Upper lobe of right lung (tissue), 1 donor: Measurements from ENCODE around the gene NKX2-1. TPM values are rescaled to one million over a fixed set of nuclear protein-coding genes. Genes with fewer than 3 reads are reported as not detected.
A peak's percentile ranks its signal among the peaks of the same experiment; 100 is the strongest.

Experiments
- ATAC-seq: fragments of 200-7000 bp; cut with Tn5 transposase; one replicate; pipeline ENCODE4 v1.9.1; 2020; ENCODE audit warnings: mild to moderate bottlenecking, moderate library complexity
- DNase-seq: peaks from one replicate; pipeline ENCODE4 v3.0.0-alpha.2; 2020
- H3K27ac ChIP-seq: fragments of 200-600 bp; one replicate; pipeline ENCODE4 v1.8.0; 2022
- H3K27me3 ChIP-seq: fragments of 200-600 bp; one replicate; pipeline ENCODE4 v1.8.0; 2022; ENCODE audit warnings: mild to moderate bottlenecking
- H3K36me3 ChIP-seq: fragments of 200-600 bp; one replicate; pipeline ENCODE4 v1.8.0; 2022
- H3K4me1 ChIP-seq: fragments of 200-600 bp; one replicate; pipeline ENCODE4 v1.8.0; 2022
- H3K4me3 ChIP-seq: fragments of 200-600 bp; one replicate; pipeline ENCODE4 v1.8.0; 2022; ENCODE audit warnings: mild to moderate bottlenecking
- H3K9me3 ChIP-seq: fragments of 200-600 bp; one replicate; pipeline ENCODE4 v1.8.0; 2022
- intact Hi-C: fragments of 100-400 bp; cut with DNase I; formaldehyde crosslinking; loops from one replicate; pipeline ENCODE4 v1.11.0; 2022
- long read RNA-seq: library from polyadenylated mRNA; unstranded; transcript quantifications from one replicate; pipeline ENCODE4 v2.0.0, GENCODE V29; 2021
- total RNA-seq: library from RNA; stranded (reverse); fragmentation: NEBNext Ultra II Directional; extraction: Animal tissue kit (Norgen Biotek cat#: 25700); gene quantifications from one replicate; pipeline ENCODE4 v1.2.1, GENCODE V29; 2021
- TF ChIP-seq, protein P1 (sequence below): fragments of 200-600 bp; IDR thresholded peaks from one replicate; pipeline ENCODE4 v1.8.0; 2022; ENCODE audit warnings: antibody characterized with exemption
- donor health status: DM: no; HTN: yes; CAD: no; lungs with severe emphysema.

The NKX2-1 gene
- 177 TPM for total RNA-seq
- long read RNA-seq, transcript NKX2-1-203 (3 exons, 2,583 nt), result minor isoform, 9 of 324 reads
- long read RNA-seq, transcript NKX2-1-204 (4 exons, 1,417 nt), result minor isoform, 8 of 324 reads
- long read RNA-seq, transcript NKX2-1-202 (2 exons, 2,338 nt), result major isoform, 263 of 324 reads
- long read RNA-seq, partial matches to known transcripts, result 23 of 324 reads
- long read RNA-seq, other reads (novel, unspliced or antisense), result 17 of 324 reads

DNA sequence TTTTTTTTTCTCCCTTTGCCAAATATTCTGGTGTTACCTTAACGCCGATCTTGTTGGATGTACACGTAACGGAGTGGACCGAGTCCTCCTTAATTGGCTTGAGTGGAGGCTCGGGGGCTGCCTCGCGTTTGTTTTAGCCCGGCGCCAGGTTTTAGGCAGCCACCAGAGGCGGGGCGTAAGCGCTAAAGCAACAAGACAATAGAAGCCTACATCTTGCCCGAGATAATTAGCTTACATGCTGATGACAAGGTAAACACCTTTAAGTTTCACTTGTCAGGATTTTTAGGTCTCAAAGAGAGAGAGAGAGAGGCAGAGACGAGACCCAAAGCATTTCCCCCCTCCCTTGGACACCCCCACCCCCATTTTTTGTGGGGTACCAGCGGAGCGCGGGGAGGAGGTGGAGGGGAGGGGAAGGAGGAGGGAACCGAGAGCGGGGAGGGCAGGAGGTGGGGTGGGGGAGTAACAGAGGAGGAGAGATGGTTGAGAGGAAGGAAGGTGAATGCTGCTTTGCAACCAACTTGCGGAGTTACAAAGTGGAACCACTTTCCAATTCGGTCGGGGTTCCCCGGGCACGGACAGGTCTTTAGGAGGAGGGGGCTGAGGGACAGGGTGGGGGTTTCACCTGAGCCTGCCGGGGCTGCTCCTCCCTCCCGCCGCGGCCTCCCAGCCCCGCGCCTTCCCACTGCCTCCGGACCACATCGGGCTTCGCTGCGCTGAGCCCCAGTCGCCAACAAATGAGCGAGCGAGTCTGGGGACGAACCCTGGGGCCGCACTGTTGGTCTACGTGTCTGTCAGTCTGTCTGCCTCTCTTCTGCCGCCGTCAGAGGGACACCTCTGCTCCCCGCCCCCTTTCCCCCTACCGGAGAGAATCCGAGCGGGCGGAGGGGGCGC is at the start of gene NKX2-1:
Gene NKX2-1, minus strand, starts transcription at position 802 of the 891 bp plus-strand sequence. Its CDS starts 103 bp downstream, at position 699.
- ATAC-seq, result peak; percentile 50
- intact Hi-C loops, result no loop called here

DNA sequence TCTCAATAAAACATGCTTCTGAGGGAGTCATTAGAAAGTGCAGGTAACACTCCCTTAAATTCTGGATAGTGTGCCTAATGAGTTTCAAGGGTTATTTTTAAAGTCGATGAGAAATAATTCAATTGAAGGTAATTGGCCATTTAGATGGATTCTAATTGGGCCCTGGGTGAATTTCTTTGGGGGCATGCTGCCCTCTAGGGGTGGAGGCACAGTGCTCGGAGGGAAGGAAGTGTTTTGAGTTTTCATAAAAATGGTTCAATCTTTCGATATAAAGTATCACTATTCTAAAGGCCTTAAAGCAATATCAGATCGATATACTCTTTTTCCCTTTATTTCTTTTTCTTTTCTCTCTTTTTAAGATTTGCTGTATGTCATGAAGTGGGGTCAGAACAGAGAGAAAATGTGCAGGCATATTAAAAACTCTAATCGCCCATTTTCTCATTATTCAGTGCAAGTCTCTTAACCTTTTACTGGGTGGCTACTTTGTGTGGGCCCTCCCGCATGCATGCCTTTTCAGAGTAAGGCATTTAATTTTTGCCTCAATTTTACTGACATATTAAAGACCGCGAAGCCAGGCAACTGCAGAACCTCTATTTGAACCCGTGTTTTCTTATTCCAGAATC is 36.9 kb upstream of the NKX2-1 start:
- Histone ChIP-seq H3K27me3 (peaks cover 7% of the 10 kb centered on the region), H3K27ac (no peak overlapping the region), H3K4me1 (no peaks in the 10 kb centered on the region), H3K36me3 (no peaks in the 10 kb centered on the region), H3K4me3 (no peak overlapping the region), H3K9me3 (no peaks in the 10 kb centered on the region)
- DNase-seq (no peak), ATAC-seq (peak; percentile 63)
- TF ChIP-seq, protein P1, sequence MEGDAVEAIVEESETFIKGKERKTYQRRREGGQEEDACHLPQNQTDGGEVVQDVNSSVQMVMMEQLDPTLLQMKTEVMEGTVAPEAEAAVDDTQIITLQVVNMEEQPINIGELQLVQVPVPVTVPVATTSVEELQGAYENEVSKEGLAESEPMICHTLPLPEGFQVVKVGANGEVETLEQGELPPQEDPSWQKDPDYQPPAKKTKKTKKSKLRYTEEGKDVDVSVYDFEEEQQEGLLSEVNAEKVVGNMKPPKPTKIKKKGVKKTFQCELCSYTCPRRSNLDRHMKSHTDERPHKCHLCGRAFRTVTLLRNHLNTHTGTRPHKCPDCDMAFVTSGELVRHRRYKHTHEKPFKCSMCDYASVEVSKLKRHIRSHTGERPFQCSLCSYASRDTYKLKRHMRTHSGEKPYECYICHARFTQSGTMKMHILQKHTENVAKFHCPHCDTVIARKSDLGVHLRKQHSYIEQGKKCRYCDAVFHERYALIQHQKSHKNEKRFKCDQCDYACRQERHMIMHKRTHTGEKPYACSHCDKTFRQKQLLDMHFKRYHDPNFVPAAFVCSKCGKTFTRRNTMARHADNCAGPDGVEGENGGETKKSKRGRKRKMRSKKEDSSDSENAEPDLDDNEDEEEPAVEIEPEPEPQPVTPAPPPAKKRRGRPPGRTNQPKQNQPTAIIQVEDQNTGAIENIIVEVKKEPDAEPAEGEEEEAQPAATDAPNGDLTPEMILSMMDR, result peak; percentile 72
- intact Hi-C loops, result no loop called here

More for the DNA sequence above, at the start of gene NKX2-1:
- TF ChIP-seq, protein P1, result no peak
- H3K36me3 ChIP-seq, result no peaks in the 10 kb centered on the region
- peaks cover 16% of the 10 kb centered on the region for H3K4me1 ChIP-seq
- peak; percentile 89 for DNase-seq
- H3K9me3 ChIP-seq, result no peaks in the 10 kb centered on the region
- peaks cover 95% of the 10 kb centered on the region for H3K27me3 ChIP-seq
- H3K27ac ChIP-seq, result peak within 1 kb of the TSS; percentile 91
- H3K4me3 ChIP-seq, result peak within 1 kb of the TSS; percentile 52

DNA sequence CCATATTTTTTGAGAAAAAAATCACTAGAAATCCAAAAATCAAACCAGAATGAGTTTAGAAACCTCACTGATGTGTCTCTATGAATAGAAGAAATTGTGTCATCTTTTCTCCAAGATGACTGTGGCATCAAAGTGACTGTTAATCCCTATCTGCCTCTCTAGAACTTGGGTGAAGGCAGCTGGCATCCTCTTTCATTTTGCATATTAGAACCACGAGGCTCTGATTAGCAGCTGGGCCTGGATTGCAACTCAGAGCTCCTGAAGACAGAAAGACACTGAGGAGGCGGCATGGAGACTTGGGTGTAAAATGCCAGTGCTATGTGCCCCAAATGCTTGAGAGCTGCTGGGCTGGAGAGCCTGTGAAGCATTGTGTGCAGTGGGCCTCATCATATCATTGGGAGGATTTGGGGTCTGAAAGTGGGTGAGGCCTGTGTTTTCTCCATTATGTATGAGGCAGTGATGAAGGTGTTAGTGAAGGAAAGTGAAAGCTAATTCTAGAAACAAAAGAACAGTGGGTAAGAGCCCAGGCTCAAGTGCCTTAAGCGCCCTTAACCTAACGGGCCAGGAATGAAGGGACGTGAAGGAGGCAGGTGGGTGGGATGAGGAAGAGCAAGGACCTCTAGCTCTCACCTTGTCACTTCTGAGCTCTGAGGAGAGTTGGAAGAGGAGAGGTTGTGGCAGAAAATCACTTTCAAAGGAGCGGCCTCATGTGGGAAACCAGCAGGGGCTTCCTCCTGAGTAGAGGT is 36.1 kb upstream of the NKX2-1 start:
- no peak overlapping the region for H3K4me3 ChIP-seq
- TF ChIP-seq, protein P1, result no peak
- no peak for DNase-seq
- H3K27ac ChIP-seq, result no peak overlapping the region
- peak; percentile 32 for ATAC-seq
- H3K4me1 ChIP-seq, result no peaks in the 10 kb centered on the region
- intact Hi-C loops, result no loop called here
- peaks cover 7% of the 10 kb centered on the region for H3K27me3 ChIP-seq
- no peaks in the 10 kb centered on the region for H3K9me3 ChIP-seq
- no peaks in the 10 kb centered on the region for H3K36me3 ChIP-seq

- H3K4me3 ChIP-seq, result no peak overlapping the region
- intact Hi-C loops, result no loop called here
- ATAC-seq, result peak; percentile 86
Observed at GRCh38 chr14:36553656-36554260, 33.7 kb upstream of the NKX2-1 start.

More at GRCh38 chr14:36553656-36554260, 33.7 kb upstream of the NKX2-1 start:
- Histone ChIP-seq H3K9me3 (no peaks in the 10 kb centered on the region), H3K27ac (no peak overlapping the region), H3K27me3 (no peaks in the 10 kb centered on the region), H3K36me3 (no peaks in the 10 kb centered on the region), H3K4me1 (no peaks in the 10 kb centered on the region)
- DNase-seq, result no peak
- TF ChIP-seq, protein P1, result peak; percentile 67
